Nephron (organoid): ENCODE measurements around the gene TAF13.

Source experiments
- H3K27ac Mint-ChIP-seq, 3 experiments: 2 replicates each; pipeline ENCODE4 v1.8.0; 2020; ENCODE audit warnings: mixed read lengths in 3 of 3, mild to moderate bottlenecking in 2 of 3, moderate library complexity in 1 of 3
- H3K27me3 Mint-ChIP-seq: 2 replicates; pipeline ENCODE4 v1.8.0; 2021; ENCODE audit warnings: low read depth, mild to moderate bottlenecking, moderate library complexity, mixed read lengths
- H3K36me3 Mint-ChIP-seq: 2 replicates; pipeline ENCODE4 v1.8.0; 2020; ENCODE audit warnings: low read depth, mixed read lengths
- H3K4me1 Mint-ChIP-seq: 2 replicates; pipeline ENCODE4 v1.8.0; 2020; ENCODE audit warnings: mixed read lengths
- H3K4me3 Mint-ChIP-seq, 3 experiments: 2 replicates each; pipeline ENCODE4 v1.8.0; 2020; ENCODE audit warnings: mild to moderate bottlenecking in 3 of 3, mixed read lengths in 3 of 3, moderate library complexity in 2 of 3
- H3K9me3 Mint-ChIP-seq: 2 replicates; pipeline ENCODE4 v1.8.0; 2020; ENCODE audit warnings: mixed read lengths
- TF ChIP-seq, protein P1 (sequence below), 3 experiments: fragments of 200-600 bp; sonication (generic); IDR thresholded peaks; one replicate each; pipeline ENCODE4 v1.5.0; 2021; ENCODE audit warnings: antibody characterized with exemption in 3 of 3; ENCODE audit not compliant: unreplicated experiment in 3 of 3

The TAF13 gene, protein sequence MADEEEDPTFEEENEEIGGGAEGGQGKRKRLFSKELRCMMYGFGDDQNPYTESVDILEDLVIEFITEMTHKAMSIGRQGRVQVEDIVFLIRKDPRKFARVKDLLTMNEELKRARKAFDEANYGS

GRCh38 chr1:109075531-109076490, at the start of gene TAF13:
TSS of gene TAF13 (minus strand) at chr1:109076003. CDS start at chr1:109075947, 56 bp downstream.
- Mint-ChIP-seq H3K4me1 (peaks cover 14% of the 10 kb centered on the region), H3K4me3 (peak within 1 kb of the TSS; percentile 99 to 100 (median 99)), H3K27ac (peak within 1 kb of the TSS; percentile 96 to 99 (median 99)), H3K9me3 (no peaks in the 10 kb centered on the region), H3K27me3 (no peaks in the 10 kb centered on the region), H3K36me3 (peaks cover 33% of the 10 kb centered on the region)
- TF ChIP-seq, protein P1, sequence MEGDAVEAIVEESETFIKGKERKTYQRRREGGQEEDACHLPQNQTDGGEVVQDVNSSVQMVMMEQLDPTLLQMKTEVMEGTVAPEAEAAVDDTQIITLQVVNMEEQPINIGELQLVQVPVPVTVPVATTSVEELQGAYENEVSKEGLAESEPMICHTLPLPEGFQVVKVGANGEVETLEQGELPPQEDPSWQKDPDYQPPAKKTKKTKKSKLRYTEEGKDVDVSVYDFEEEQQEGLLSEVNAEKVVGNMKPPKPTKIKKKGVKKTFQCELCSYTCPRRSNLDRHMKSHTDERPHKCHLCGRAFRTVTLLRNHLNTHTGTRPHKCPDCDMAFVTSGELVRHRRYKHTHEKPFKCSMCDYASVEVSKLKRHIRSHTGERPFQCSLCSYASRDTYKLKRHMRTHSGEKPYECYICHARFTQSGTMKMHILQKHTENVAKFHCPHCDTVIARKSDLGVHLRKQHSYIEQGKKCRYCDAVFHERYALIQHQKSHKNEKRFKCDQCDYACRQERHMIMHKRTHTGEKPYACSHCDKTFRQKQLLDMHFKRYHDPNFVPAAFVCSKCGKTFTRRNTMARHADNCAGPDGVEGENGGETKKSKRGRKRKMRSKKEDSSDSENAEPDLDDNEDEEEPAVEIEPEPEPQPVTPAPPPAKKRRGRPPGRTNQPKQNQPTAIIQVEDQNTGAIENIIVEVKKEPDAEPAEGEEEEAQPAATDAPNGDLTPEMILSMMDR (IDR thresholded peaks at IDR 0.05; ENCODE audit: unreplicated experiment in 3 of 3), result no peak

DNA sequence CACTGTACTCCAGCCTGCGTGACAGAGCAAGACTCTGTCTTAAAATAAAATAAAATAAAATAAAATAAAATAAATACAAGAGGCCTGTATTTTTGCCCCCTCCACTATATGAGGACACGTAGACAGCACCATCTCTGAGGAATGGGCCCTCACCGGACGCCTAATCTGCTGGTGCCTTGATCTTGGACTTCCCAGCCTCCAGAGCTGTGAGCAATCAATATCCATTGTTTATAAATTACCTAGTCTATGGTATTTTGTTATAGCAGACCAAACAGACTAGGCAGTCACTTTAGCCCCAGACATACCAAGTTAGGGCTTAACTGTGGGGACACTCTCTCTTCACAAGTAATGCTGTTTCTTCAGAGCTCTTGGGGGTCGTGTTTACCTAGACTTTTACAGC, 44.6 kb upstream of the TAF13 start:
- Mint-ChIP-seq H3K4me1 (no peaks in the 10 kb centered on the region), H3K9me3 (no peaks in the 10 kb centered on the region)

GRCh38 chr1:109118089-109118488, 42.3 kb upstream of the TAF13 start:
- no peak overlapping the region for H3K4me3 Mint-ChIP-seq
- no peak overlapping the region for H3K27ac Mint-ChIP-seq
- H3K27me3 Mint-ChIP-seq, result peaks cover 49% of the 10 kb centered on the region
- TF ChIP-seq, protein P1 (IDR thresholded peaks at IDR 0.05; ENCODE audit: unreplicated experiment in 3 of 3), result no peak
- no peaks in the 10 kb centered on the region for H3K9me3 Mint-ChIP-seq
- H3K36me3 Mint-ChIP-seq, result no peaks in the 10 kb centered on the region
- H3K4me1 Mint-ChIP-seq, result peaks cover under 1% of the 10 kb centered on the region

More for the DNA sequence above, 44.6 kb upstream of the TAF13 start:
- TF ChIP-seq, protein P1 (IDR thresholded peaks at IDR 0.05; ENCODE audit: unreplicated experiment in 3 of 3), result no peak
- H3K27ac Mint-ChIP-seq, result no peak overlapping the region
- H3K36me3 Mint-ChIP-seq, result no peaks in the 10 kb centered on the region
- H3K4me3 Mint-ChIP-seq, result no peak overlapping the region
- peaks cover 29% of the 10 kb centered on the region for H3K27me3 Mint-ChIP-seq

DNA sequence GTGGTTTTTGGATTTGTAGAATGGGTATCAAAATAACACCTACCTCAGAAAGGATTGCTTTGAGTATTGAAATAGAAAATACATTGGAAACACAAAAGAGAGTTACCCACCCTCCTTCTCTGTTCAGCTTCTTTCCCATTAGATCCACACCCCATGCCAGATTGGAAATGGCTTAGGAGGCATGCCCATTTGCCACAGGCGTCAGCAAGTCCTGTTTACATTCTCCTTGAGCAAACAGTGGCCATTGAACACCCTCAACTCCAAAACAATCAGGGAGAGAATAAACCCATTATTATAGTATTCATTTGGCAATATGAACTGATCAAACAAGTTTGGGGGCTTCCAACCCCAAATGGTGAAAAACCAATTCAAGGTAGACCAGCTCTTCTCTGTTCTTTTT, 40.5 kb upstream of the TAF13 start:
- no peaks in the 10 kb centered on the region for H3K9me3 Mint-ChIP-seq
- H3K36me3 Mint-ChIP-seq, result no peaks in the 10 kb centered on the region
- TF ChIP-seq, protein P1 (IDR thresholded peaks at IDR 0.05; ENCODE audit: unreplicated experiment in 3 of 3), result no peak
- no peak overlapping the region for H3K27ac Mint-ChIP-seq
- H3K4me3 Mint-ChIP-seq, result no peak overlapping the region
- peaks cover 66% of the 10 kb centered on the region for H3K27me3 Mint-ChIP-seq
- peaks cover 11% of the 10 kb centered on the region for H3K4me1 Mint-ChIP-seq

- H3K4me3 Mint-ChIP-seq, result no peak overlapping the region
- TF ChIP-seq, protein P1 (IDR thresholded peaks at IDR 0.05; ENCODE audit: unreplicated experiment in 3 of 3), result no peak
Measured at GRCh38 chr1:109115685-109116084, 39.9 kb upstream of the TAF13 start.

More at GRCh38 chr1:109115685-109116084, 39.9 kb upstream of the TAF13 start:
- H3K27me3 Mint-ChIP-seq, result peaks cover 70% of the 10 kb centered on the region
- H3K9me3 Mint-ChIP-seq, result no peaks in the 10 kb centered on the region
- peaks cover 11% of the 10 kb centered on the region for H3K4me1 Mint-ChIP-seq
- no peak overlapping the region for H3K27ac Mint-ChIP-seq
- H3K36me3 Mint-ChIP-seq, result no peaks in the 10 kb centered on the region
